ENCODE measurements around the gene RNFT2.
"Not testable (repeated sequence)": the region's sequence is repeated elsewhere in the genome, so short reads cannot be mapped to it uniquely, and the experiment has no call there.

Gene RNFT2

DNA sequence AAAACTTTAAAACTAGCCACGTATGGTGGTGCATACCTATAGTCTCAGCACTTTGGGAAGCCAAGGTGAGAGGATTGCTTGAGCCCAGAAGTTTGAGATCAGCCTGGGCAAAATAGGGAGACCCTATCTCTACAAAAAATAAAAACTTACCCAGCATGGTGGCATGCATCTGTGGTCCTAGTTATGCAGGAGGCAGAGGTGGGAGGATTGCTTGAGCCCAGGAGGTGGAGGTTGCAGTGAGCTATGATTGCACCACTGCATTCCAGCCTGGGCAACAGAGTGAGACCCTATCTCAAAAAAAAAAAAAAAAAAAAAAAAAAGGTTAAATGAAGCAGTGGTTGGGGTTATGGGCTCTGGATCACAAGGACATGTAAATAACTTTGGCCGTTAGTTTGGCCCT, 4.7 kb downstream of the RNFT2 start:
- not testable (repeated sequence) for DNase-seq (ENCODE audit: low read depth in 2 of 2)

GRCh38 chr12:116744766-116745165, 6.7 kb downstream of the RNFT2 start:
- no peak for DNase-seq (ENCODE audit: low read depth in 2 of 2)

- no peak for DNase-seq (ENCODE audit: low read depth in 2 of 2)
These were observed 7.4 kb downstream of the RNFT2 start for GRCh38 chr12:116745554-116745953.

DNA sequence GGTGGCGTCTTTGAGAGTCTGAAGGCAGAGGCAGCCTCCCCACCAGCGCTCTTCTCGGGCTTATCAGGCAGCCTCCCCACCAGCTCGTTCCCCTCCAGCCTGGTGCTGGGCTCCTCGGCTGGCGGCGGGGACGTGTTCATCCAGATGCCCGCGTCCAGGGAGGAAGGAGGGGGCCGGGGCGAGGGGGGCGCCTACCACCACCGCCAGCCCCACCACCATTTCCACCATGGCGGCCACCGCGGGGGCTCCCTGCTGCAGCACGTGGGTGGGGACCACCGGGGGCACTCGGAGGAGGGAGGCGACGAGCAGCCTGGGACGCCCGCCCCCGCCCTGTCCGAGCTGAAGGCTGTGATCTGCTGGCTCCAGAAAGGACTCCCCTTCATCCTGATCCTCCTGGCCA, 11.8 kb downstream of the RNFT2 start:
- DNase-seq (ENCODE audit: low read depth in 2 of 2): no peak

DNA sequence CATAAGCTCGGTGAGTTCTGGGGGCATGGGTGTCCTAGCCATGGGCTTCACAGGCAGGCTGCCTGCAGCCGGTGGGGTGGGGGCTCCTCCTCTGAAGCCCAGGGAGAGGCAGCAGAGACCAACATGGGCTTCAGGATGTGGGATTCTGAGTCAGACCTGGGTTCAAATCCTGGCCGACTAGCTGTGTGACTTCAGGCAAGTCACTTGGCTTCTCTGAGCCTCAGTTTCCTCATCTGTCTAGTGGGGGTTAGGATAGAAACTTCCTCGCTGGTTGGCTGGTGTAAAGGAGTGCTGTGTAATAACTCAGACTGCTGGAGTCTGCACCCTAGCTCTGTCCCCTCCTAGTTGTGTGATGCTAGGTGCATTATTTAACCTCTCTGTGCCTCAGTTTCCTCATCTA, 12.2 kb downstream of the RNFT2 start:
- no peak for DNase-seq (ENCODE audit: low read depth in 2 of 2)

- not testable (repeated sequence) for DNase-seq (ENCODE audit: low read depth in 2 of 2)
These were observed 16.0 kb downstream of the RNFT2 start for GRCh38 chr12:116754097-116754496.

GRCh38 chr12:116754783-116755182, 16.7 kb downstream of the RNFT2 start:
- DNase-seq (ENCODE audit: low read depth in 2 of 2): not testable (repeated sequence)

- no peak for DNase-seq (ENCODE audit: low read depth in 2 of 2)
These were observed 21.9 kb downstream of the RNFT2 start for GRCh38 chr12:116759783-116760621.

GRCh38 chr12:116760622-116761020, 22.5 kb downstream of the RNFT2 start:
- no peak for DNase-seq (ENCODE audit: low read depth in 2 of 2)

- DNase-seq (ENCODE audit: low read depth in 2 of 2): no peak
These were observed 23.4 kb downstream of the RNFT2 start for GRCh38 chr12:116761499-116761898.

GRCh38 chr12:116765271-116765670, 27.2 kb downstream of the RNFT2 start:
- no peak for DNase-seq (ENCODE audit: low read depth in 2 of 2)

DNA sequence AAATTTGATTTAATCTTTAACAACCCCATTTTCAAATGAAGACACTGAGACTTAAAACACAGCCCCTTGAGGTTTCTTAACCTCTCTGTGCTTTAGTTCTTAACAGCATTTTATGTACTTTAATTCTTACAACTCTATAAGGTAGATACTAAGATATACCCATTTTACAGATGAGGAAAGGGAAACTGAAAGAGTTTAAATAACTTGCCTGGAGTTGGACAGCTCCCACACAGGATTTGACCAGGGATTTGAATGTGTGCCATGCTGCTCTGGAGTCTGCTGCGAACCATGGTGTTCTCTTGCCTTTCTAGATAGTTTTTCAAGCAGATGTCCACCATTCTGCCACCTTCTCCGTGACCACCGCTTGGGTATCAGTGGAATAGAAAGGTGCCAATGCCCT, 28.2 kb downstream of the RNFT2 start:
- no peak for DNase-seq (ENCODE audit: low read depth in 2 of 2)

GRCh38 chr12:116766746-116767145, 28.6 kb downstream of the RNFT2 start:
- DNase-seq (ENCODE audit: low read depth in 2 of 2): no peak

DNA sequence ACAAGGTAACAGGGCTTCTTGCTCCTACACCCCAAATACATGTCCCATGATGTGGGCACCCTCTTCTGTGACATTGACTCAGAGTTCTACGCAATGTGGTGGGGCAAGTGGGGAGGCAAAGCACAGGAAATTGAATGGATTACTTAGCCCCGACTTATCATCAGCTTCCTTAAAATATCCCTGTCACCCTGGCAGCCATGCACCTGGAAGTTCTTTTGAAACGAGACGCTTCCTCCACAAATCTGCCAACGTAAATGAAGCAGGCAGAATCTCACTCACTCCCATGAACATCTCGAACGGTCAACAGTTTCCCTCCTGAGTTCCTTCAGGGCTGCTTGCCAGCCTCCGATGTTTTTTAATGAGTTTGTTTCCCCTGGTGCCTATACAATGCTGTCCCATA, 33.5 kb downstream of the RNFT2 start:
- no peak for DNase-seq (ENCODE audit: low read depth in 2 of 2)

DNA sequence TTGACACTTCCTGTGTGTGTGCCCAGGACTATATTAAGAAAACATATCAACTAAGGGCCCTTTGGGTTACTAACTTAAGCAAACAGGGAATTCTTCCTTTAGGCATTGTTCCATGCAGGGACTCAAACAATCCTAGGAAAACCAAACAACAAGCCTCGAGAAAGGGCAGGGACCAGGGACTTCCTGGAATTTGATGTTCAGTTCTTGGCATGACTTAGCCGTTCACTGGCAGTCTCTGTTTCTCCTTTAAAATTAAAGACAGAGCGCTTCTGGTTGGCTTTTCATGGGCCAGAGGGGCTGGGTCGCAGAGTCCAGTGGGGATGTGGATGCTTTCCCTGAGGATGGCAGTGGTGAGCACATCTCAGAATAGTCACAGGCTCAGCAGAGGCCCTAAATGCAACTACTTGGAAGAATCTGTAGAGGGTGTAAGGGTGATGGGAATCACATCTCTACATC, 35.2 kb downstream of the RNFT2 start:
- DNase-seq (ENCODE audit: low read depth in 2 of 2): no peak

DNA sequence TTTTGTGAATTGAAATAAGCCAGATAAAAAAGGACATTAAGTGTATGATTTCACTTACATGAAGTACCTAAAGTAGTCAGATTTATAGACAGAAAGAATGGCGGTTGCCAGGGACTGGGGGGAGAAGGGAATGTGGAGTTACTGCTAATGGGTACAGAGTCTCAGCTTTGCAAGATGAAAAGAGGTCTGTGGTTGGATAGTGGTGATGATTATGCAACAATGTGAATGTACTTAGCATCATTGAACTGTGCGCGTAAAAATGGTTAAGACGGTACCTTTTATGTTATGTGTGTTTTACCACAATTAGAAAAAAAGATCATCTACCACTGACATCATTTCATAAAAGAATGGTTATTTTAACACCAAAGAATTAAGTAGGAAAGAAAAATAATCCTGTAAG, 35.9 kb downstream of the RNFT2 start:
- no peak for DNase-seq (ENCODE audit: low read depth in 2 of 2)

GRCh38 chr12:116777245-116777644, 39.1 kb downstream of the RNFT2 start:
- no peak for DNase-seq (ENCODE audit: low read depth in 2 of 2)

- no peak for DNase-seq (ENCODE audit: low read depth in 2 of 2)
These were observed 41.5 kb downstream of the RNFT2 start for GRCh38 chr12:116779597-116779996.

GRCh38 chr12:116780942-116781341, 42.8 kb downstream of the RNFT2 start:
- DNase-seq (ENCODE audit: low read depth in 2 of 2): no peak

GRCh38 chr12:116783525-116784237, 45.6 kb downstream of the RNFT2 start:
- DNase-seq (ENCODE audit: low read depth in 2 of 2): no peak

DNA sequence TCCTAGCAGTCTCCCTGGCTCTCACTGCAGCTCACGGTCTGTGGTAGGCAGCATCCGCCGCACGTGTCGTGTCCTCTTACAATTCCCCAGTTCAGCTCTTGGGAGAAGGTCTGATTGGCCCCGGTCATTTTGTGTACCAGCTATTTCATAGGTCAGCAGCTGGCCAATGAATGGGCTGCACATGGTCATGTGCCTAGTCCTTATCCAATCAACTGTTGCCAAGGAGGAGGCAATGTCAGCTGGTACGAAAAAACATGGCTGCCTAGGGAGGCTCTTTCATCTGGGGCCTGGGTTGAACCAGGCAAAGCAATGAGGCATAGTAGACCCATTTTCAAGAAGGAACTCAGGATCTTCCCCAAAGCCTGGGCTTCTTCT, 46.1 kb downstream of the RNFT2 start:
- DNase-seq (ENCODE audit: low read depth in 2 of 2): no peak

GRCh38 chr12:116789562-116789961, 51.4 kb downstream of the RNFT2 start:
- DNase-seq (ENCODE audit: low read depth in 2 of 2): not testable (repeated sequence)

GRCh38 chr12:116790066-116790465, 52.0 kb downstream of the RNFT2 start:
- DNase-seq (ENCODE audit: low read depth in 2 of 2): no peak

Measured in stimulated activated CD4-positive, alpha-beta T cell treated with anti-CD3 and anti-CD28 coated beads, Interleukin-1b, Interleukin-23, amount 100 ng/mL, for 1 hour (primary cell).